Gastrocnemius medialis (tissue), 4 donors: ENCODE measurements around the gene CPE.

ENCODE experiments used
- POLR2A ChIP-seq, 2 donors: fragments of 450-650 bp; IDR thresholded peaks; one replicate each; pipeline ENCODE4 v1.6.1; 2017; ENCODE audit warnings: antibody characterized with exemption in 2 of 2, mild to moderate bottlenecking in 2 of 2, moderate library complexity in 2 of 2
- TF ChIP-seq, protein P1 (sequence below), 5 experiments: fragments of 450-650 bp in 3 of 5; fragments of 200-600 bp in 2 of 5; sonication (generic) in 2 of 5; IDR thresholded peaks in 4 of 5; conservative IDR thresholded peaks in 1 of 5; 1 replicate in 4 of 5; 2 replicates in 1 of 5; pipeline ENCODE4 v1.5.1; 2016 to 2019; ENCODE audit warnings: antibody characterized with exemption in 5 of 5, mild to moderate bottlenecking in 3 of 5, moderate library complexity in 3 of 5

DNA sequence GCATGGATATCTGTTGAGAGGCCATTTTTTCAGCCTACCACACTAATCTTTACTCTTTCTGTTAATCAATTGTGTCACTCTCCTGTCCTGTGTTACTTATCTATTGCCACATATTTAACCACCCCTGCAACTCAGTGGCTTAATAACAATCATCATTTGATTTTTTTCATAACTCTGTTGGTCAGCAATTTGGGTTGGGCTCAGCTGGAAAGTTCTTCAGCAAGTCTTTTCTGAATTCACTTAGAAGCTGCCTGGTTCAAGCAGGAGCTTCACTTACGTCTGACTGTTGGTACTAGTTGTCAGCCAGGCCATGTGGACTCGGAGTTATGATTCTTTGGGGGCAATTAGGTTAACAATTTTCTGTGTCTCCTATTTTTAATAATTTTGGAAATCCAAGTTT is 50.1 kb downstream of the CPE start:
- TF ChIP-seq, protein P1, sequence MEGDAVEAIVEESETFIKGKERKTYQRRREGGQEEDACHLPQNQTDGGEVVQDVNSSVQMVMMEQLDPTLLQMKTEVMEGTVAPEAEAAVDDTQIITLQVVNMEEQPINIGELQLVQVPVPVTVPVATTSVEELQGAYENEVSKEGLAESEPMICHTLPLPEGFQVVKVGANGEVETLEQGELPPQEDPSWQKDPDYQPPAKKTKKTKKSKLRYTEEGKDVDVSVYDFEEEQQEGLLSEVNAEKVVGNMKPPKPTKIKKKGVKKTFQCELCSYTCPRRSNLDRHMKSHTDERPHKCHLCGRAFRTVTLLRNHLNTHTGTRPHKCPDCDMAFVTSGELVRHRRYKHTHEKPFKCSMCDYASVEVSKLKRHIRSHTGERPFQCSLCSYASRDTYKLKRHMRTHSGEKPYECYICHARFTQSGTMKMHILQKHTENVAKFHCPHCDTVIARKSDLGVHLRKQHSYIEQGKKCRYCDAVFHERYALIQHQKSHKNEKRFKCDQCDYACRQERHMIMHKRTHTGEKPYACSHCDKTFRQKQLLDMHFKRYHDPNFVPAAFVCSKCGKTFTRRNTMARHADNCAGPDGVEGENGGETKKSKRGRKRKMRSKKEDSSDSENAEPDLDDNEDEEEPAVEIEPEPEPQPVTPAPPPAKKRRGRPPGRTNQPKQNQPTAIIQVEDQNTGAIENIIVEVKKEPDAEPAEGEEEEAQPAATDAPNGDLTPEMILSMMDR (IDR thresholded peaks at IDR 0.05 in 4 of 5, conservative IDR thresholded peaks at IDR 0.05 in 1 of 5) = no peak
- TF ChIP-seq POLR2A (IDR thresholded peaks at IDR 0.05) = no peak
